OCI-LY1 (cell line): ENCODE data around the gene CELF4.

ENCODE experiments used
- H2AFZ ChIP-seq: fragments of 200-600 bp; sonication (generic), shearing (Covaris generic); 2 replicates; pipeline ENCODE4 v1.6.0; 2014; ENCODE audit warnings: antibody characterized with exemption, mild to moderate bottlenecking, low read length
- H3F3A ChIP-seq: fragments of 200-600 bp; sonication (generic), shearing (Covaris generic); 2 replicates; pipeline ENCODE4 v1.6.0; 2014; ENCODE audit warnings: mild to moderate bottlenecking, antibody characterized with exemption, low read length, moderate library complexity; ENCODE audit not compliant: insufficient read depth
- H3K27ac ChIP-seq: fragments of 200-600 bp; sonication (generic); 2 replicates; pipeline ENCODE4 v1.5.1; 2014; ENCODE audit warnings: low read length, mixed run types, mild to moderate bottlenecking, low read depth; ENCODE audit not compliant: poor library complexity, severe bottlenecking
- H3K27me3 ChIP-seq: fragments of 200-600 bp; sonication (generic); 2 replicates; pipeline ENCODE4 v1.6.0; 2014; ENCODE audit warnings: antibody characterized with exemption, mild to moderate bottlenecking, low read length, moderate library complexity; ENCODE audit not compliant: insufficient read depth
- H3K36me3 ChIP-seq: fragments of 200-600 bp; sonication (generic); 2 replicates; pipeline ENCODE4 v1.6.1; 2014; ENCODE audit warnings: mild to moderate bottlenecking, antibody characterized with exemption, low read length, moderate library complexity, mixed read lengths; ENCODE audit not compliant: insufficient read depth
- H3K4me1 ChIP-seq: fragments of 200-600 bp; sonication (generic); 2 replicates; pipeline ENCODE4 v1.5.1; 2014; ENCODE audit warnings: mild to moderate bottlenecking, low read length, moderate library complexity; ENCODE audit not compliant: insufficient read depth, severe bottlenecking
- H3K4me2 ChIP-seq: fragments of 200-600 bp; sonication (generic), shearing (Covaris generic); 2 replicates; pipeline ENCODE4 v1.6.1; 2014; ENCODE audit warnings: low read length
- H3K4me3 ChIP-seq: fragments of 200-600 bp; sonication (generic); 2 replicates; pipeline ENCODE4 v1.5.1; 2014; ENCODE audit warnings: low read length, low read depth, mild to moderate bottlenecking, mixed read lengths; ENCODE audit not compliant: poor library complexity, severe bottlenecking
- H3K79me2 ChIP-seq: fragments of 200-600 bp; shearing (Covaris generic); 2 replicates; pipeline ENCODE4 v1.6.1; 2016; ENCODE audit warnings: mixed run types, low read length, mixed read lengths; ENCODE audit not compliant: insufficient read depth
- H3K9ac ChIP-seq: fragments of 200-600 bp; sonication (generic), shearing (Covaris generic); 2 replicates; pipeline ENCODE4 v1.6.1; 2014; ENCODE audit warnings: mild to moderate bottlenecking, low read length, mixed read lengths
- H3K9me2 ChIP-seq: fragments of 200-600 bp; sonication (generic), shearing (Covaris generic); 2 replicates; pipeline ENCODE4 v1.6.1; 2014; ENCODE audit warnings: low read depth, mild to moderate bottlenecking, low read length, mixed read lengths
- H3K9me3 ChIP-seq: fragments of 200-600 bp; shearing (Covaris generic); 2 replicates; pipeline ENCODE4 v1.6.1; 2014; ENCODE audit warnings: low read length, mixed read lengths
- H4K20me1 ChIP-seq: fragments of 200-600 bp; sonication (generic), shearing (Covaris generic); 2 replicates; pipeline ENCODE4 v1.6.0; 2016; ENCODE audit warnings: mild to moderate bottlenecking, low read length; ENCODE audit not compliant: insufficient read depth
- CTCF ChIP-seq: fragments of 200-600 bp; sonication (generic), shearing (Covaris generic); IDR thresholded peaks from 2 replicates; pipeline ENCODE4 v1.5.1; 2017; ENCODE audit warnings: mild to moderate bottlenecking, antibody characterized with exemption, low read length, moderate library complexity, mixed read lengths
- EZH2 ChIP-seq: fragments of 200-600 bp; sonication (generic), shearing (Covaris generic); IDR thresholded peaks from 2 replicates; pipeline ENCODE4 v1.8.0; 2017; ENCODE audit warnings: borderline replicate concordance, mixed run types, mild to moderate bottlenecking, antibody characterized with exemption, low read length, moderate library complexity, mixed read lengths

The CELF4 gene

GRCh38 chr18:37521510-37522465, 43.8 kb downstream of the CELF4 start:
- no peaks in the 10 kb centered on the region for H3K9me2 ChIP-seq
- H3K79me2 ChIP-seq, result no peaks in the 10 kb centered on the region
- H3K9ac ChIP-seq, result no peak overlapping the region
- peaks cover 4% of the 10 kb centered on the region for H3K27me3 ChIP-seq
- no peaks in the 10 kb centered on the region for H3K4me1 ChIP-seq
- no peaks in the 10 kb centered on the region for H3K36me3 ChIP-seq
- no peaks in the 10 kb centered on the region for H3F3A ChIP-seq
- TF ChIP-seq CTCF (no peak), EZH2 (no peak)
- H4K20me1 ChIP-seq, result no peaks in the 10 kb centered on the region
- H3K27ac ChIP-seq, result no peak overlapping the region
- H3K9me3 ChIP-seq, result no peaks in the 10 kb centered on the region
- H3K4me3 ChIP-seq, result no peak overlapping the region
- H3K4me2 ChIP-seq, result no peak overlapping the region
- H2AFZ ChIP-seq, result no peak overlapping the region

- no peak overlapping the region for H2AFZ ChIP-seq
- no peak for TF ChIP-seq CTCF
- TF ChIP-seq EZH2, result no peak
Observed at GRCh38 chr18:37520508-37520907, 45.1 kb downstream of the CELF4 start.

GRCh38 chr18:37519510-37520135, 46.0 kb downstream of the CELF4 start:
- Histone ChIP-seq H3F3A (no peaks in the 10 kb centered on the region), H3K79me2 (no peaks in the 10 kb centered on the region), H3K4me3 (no peak overlapping the region), H3K4me1 (no peaks in the 10 kb centered on the region), H3K27me3 (no peaks in the 10 kb centered on the region; the same call in 1 of the 2 replicates), H3K9me2 (no peaks in the 10 kb centered on the region), H4K20me1 (no peaks in the 10 kb centered on the region), H2AFZ (no peak overlapping the region), H3K27ac (no peak overlapping the region), H3K9ac (no peak overlapping the region), H3K9me3 (no peaks in the 10 kb centered on the region), H3K36me3 (no peaks in the 10 kb centered on the region), H3K4me2 (no peak overlapping the region)
- TF ChIP-seq EZH2 (no peak), CTCF (no peak)

More at GRCh38 chr18:37520508-37520907, 45.1 kb downstream of the CELF4 start:
- H3K4me2 ChIP-seq, result no peak overlapping the region
- H3K36me3 ChIP-seq, result no peaks in the 10 kb centered on the region
- no peak overlapping the region for H3K4me3 ChIP-seq
- no peaks in the 10 kb centered on the region for H3K9me3 ChIP-seq
- no peaks in the 10 kb centered on the region for H3K79me2 ChIP-seq
- H3K27me3 ChIP-seq, result no peaks in the 10 kb centered on the region; the same call in none of the 2 replicates
- H3K27ac ChIP-seq, result no peak overlapping the region
- no peaks in the 10 kb centered on the region for H3F3A ChIP-seq
- H4K20me1 ChIP-seq, result no peaks in the 10 kb centered on the region
- H3K9me2 ChIP-seq, result no peaks in the 10 kb centered on the region
- no peak overlapping the region for H3K9ac ChIP-seq
- no peaks in the 10 kb centered on the region for H3K4me1 ChIP-seq
